Type B pancreatic cell (in vitro differentiated cells): ENCODE data around the gene DMAC1. TPM values are rescaled to one million over a fixed set of nuclear protein-coding genes. Genes with fewer than 3 reads are reported as not detected.

Experiments
- DNase-seq: peaks from one replicate; pipeline ENCODE4 v3.0.0; 2021; ENCODE audit warnings: mixed read lengths; ENCODE audit not compliant: unreplicated experiment; ENCODE audit errors: extremely low spot score
- H3K27ac Mint-ChIP-seq: 2 replicates; pipeline ENCODE4 v1.8.0; 2021; ENCODE audit warnings: mild to moderate bottlenecking, mixed read lengths
- H3K27me3 Mint-ChIP-seq: 2 replicates; pipeline ENCODE4 v1.8.0; 2021; ENCODE audit warnings: mixed read lengths
- H3K36me3 Mint-ChIP-seq: 2 replicates; pipeline ENCODE4 v1.8.0; 2021; ENCODE audit warnings: mixed read lengths
- H3K4me1 Mint-ChIP-seq: one replicate; pipeline ENCODE4 v1.8.0; 2021; ENCODE audit warnings: mixed read lengths; ENCODE audit not compliant: unreplicated experiment
- H3K4me3 Mint-ChIP-seq: 2 replicates; pipeline ENCODE4 v1.8.0; 2021; ENCODE audit warnings: mild to moderate bottlenecking, mixed read lengths
- H3K9me3 Mint-ChIP-seq: 2 replicates; pipeline ENCODE4 v1.8.0; 2021; ENCODE audit warnings: mixed read lengths
- total RNA-seq: library from RNA; stranded (reverse); gene quantifications from 2 replicates; pipeline ENCODE4 v1.2.1, GENCODE V29; 2021; ENCODE audit warnings: low replicate concordance
- TF ChIP-seq, protein P1 (sequence below): fragments of 200-600 bp; sonication (generic); conservative IDR thresholded peaks from 2 replicates; pipeline ENCODE4 v1.5.0; 2021; ENCODE audit warnings: antibody characterized with exemption, mild to moderate bottlenecking

Gene DMAC1
- total RNA-seq, 1 donor from 2014 or later = 83.9 TPM

DNA sequence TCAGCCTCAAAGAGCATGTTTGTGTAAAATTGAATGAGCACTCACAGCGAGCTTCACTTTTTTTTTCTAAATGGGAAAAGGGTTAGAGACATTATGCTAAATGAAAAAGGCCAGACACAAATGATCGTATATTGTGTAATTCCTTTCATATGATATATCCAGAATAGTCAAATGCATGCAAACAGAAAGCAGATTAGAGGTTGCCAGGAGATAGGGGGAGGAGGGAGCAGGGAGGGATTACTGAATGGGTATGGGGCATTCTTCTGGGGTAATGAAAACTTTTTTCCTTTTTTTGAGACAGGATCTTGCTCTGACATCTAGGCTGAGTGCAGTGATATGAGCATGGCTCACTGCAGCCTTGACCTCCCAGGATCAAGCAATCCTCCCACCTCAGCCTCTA lies 47.1 kb downstream of the DMAC1 start:
- Mint-ChIP-seq H3K4me3 (no peak overlapping the region), H3K4me1 (peaks cover 8% of the 10 kb centered on the region), H3K36me3 (no peaks in the 10 kb centered on the region), H3K27ac (no peak overlapping the region), H3K27me3 (no peaks in the 10 kb centered on the region), H3K9me3 (peaks cover 6% of the 10 kb centered on the region)
- DNase-seq = no peak
- TF ChIP-seq, protein P1, sequence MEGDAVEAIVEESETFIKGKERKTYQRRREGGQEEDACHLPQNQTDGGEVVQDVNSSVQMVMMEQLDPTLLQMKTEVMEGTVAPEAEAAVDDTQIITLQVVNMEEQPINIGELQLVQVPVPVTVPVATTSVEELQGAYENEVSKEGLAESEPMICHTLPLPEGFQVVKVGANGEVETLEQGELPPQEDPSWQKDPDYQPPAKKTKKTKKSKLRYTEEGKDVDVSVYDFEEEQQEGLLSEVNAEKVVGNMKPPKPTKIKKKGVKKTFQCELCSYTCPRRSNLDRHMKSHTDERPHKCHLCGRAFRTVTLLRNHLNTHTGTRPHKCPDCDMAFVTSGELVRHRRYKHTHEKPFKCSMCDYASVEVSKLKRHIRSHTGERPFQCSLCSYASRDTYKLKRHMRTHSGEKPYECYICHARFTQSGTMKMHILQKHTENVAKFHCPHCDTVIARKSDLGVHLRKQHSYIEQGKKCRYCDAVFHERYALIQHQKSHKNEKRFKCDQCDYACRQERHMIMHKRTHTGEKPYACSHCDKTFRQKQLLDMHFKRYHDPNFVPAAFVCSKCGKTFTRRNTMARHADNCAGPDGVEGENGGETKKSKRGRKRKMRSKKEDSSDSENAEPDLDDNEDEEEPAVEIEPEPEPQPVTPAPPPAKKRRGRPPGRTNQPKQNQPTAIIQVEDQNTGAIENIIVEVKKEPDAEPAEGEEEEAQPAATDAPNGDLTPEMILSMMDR = no peak
